ENCODE results near the gene ANKRD53. TPM values are rescaled to one million over a fixed set of nuclear protein-coding genes. Genes with fewer than 3 reads are reported as not detected.
A peak's percentile ranks its signal among the peaks of the same experiment; 100 is the strongest.

Gene ANKRD53
- total RNA-seq, 1 donor from 2014 or later, result 2.5 TPM

GRCh38 chr2:70981866-70982810, 3.7 kb downstream of the ANKRD53 start:
- DNase-seq (peak; percentile 7), ATAC-seq (ENCODE audit: low read depth) (no peak)
- intact Hi-C loops (cut with micrococcal nuclease), result no loop called here
- no peak for TF ChIP-seq CTCF (IDR thresholded peaks at IDR 0.05)
- peaks cover 20% of the 10 kb centered on the region for H3K36me3 Mint-ChIP-seq (ENCODE audit: low read depth)
- no peaks in the 10 kb centered on the region for H3K9me3 Mint-ChIP-seq
- ChIA-PET POLR2A (no interaction called here), CTCF (interaction anchor here (1.2 to 3.9 kb wide), 2 partner anchors 16 to 17 kb away, joined by 3 to 22 read pairs; no protein-coding TSS in a partner anchor)
- no peak overlapping the region for H3K4me3 Mint-ChIP-seq
- H3K27me3 Mint-ChIP-seq, result no peaks in the 10 kb centered on the region
- peaks cover 14% of the 10 kb centered on the region for H3K4me1 Mint-ChIP-seq
- H3K27ac Mint-ChIP-seq, result no peak overlapping the region

GRCh38 chr2:70982971-70983370, 4.5 kb downstream of the ANKRD53 start:
- CTCF ChIA-PET, result interaction anchor here (3.9 kb wide), 1 partner anchor 17 kb away, joined by 22 read pairs; no protein-coding TSS in a partner anchor
- ATAC-seq (ENCODE audit: low read depth), result no peak
- H3K4me1 Mint-ChIP-seq, result peaks cover 8% of the 10 kb centered on the region
- H3K27ac Mint-ChIP-seq, result no peak overlapping the region
- no peak for TF ChIP-seq CTCF (IDR thresholded peaks at IDR 0.05)
- H3K9me3 Mint-ChIP-seq, result no peaks in the 10 kb centered on the region
- peak; percentile 0 for DNase-seq
- peaks cover 26% of the 10 kb centered on the region for H3K36me3 Mint-ChIP-seq (ENCODE audit: low read depth)
- POLR2A ChIA-PET, result no interaction called here
- no peak overlapping the region for H3K4me3 Mint-ChIP-seq
- intact Hi-C loops (cut with micrococcal nuclease), result no loop called here
- no peaks in the 10 kb centered on the region for H3K27me3 Mint-ChIP-seq

GRCh38 chr2:70983506-70984227, 5.2 kb downstream of the ANKRD53 start:
- H3K36me3 Mint-ChIP-seq (ENCODE audit: low read depth), result peaks cover 33% of the 10 kb centered on the region
- no peak overlapping the region for H3K4me3 Mint-ChIP-seq
- TF ChIP-seq CTCF (IDR thresholded peaks at IDR 0.05), result no peak
- no peak for DNase-seq
- ChIA-PET CTCF (interaction anchor here (1.3 to 3.9 kb wide), 4 partner anchors 10 to 35 kb away, joined by 3 to 22 read pairs (median 8); no protein-coding TSS in a partner anchor), POLR2A (no interaction called here)
- ATAC-seq (ENCODE audit: low read depth), result no peak
- intact Hi-C loops (cut with micrococcal nuclease), result loop anchor here (1.0 kb wide), 1 partner anchor 18 kb away; no protein-coding TSS in a partner anchor
- H3K27me3 Mint-ChIP-seq, result no peaks in the 10 kb centered on the region
- peaks cover 4% of the 10 kb centered on the region for H3K4me1 Mint-ChIP-seq
- no peak overlapping the region for H3K27ac Mint-ChIP-seq
- no peaks in the 10 kb centered on the region for H3K9me3 Mint-ChIP-seq

GRCh38 chr2:70984228-70984575, 5.8 kb downstream of the ANKRD53 start:
- no peak for ATAC-seq (ENCODE audit: low read depth)
- no peak overlapping the region for H3K4me3 Mint-ChIP-seq

More at GRCh38 chr2:70984228-70984575, 5.8 kb downstream of the ANKRD53 start:
- no peak overlapping the region for H3K27ac Mint-ChIP-seq
- H3K4me1 Mint-ChIP-seq, result peaks cover 4% of the 10 kb centered on the region
- ChIA-PET POLR2A (interaction anchor here (0.9 kb wide), 1 partner anchor 84 kb away, joined by 4 read pairs; the partner anchor contains the start of gene NAGK), CTCF (interaction anchor here (0.6 to 3.9 kb wide), 7 partner anchors 11 to 46 kb away, joined by 3 to 22 read pairs (median 4); no protein-coding TSS in a partner anchor)
- H3K9me3 Mint-ChIP-seq, result no peaks in the 10 kb centered on the region
- no peaks in the 10 kb centered on the region for H3K27me3 Mint-ChIP-seq
- H3K36me3 Mint-ChIP-seq (ENCODE audit: low read depth), result peaks cover 39% of the 10 kb centered on the region
- TF ChIP-seq CTCF (IDR thresholded peaks at IDR 0.05), result no peak
- intact Hi-C loops (cut with micrococcal nuclease), result loop anchor here (1.0 kb wide), 1 partner anchor 17 kb away; no protein-coding TSS in a partner anchor
- no peak for DNase-seq
